Measurements from ENCODE around the gene SMG6. TPM values are rescaled to one million over a fixed set of nuclear protein-coding genes. Genes with fewer than 3 reads are reported as not detected.

Gene SMG6
- total and polyA plus RNA-seq, 2 of the 13 experiments (the other 11 are each of a cell fraction or from before 2014, with no cell fraction given), result 4.6 to 14.6 TPM

- TF ChIP-seq SNAPC4 (CRISPR knock-in tag; IDR thresholded peaks at IDR 0.05), result no peak
- peak; percentile 88 for TF ChIP-seq CTCF (CRISPR knock-in tag; IDR thresholded peaks at IDR 0.05)
- no peak; the same call in 1 of the 2 replicates for TF ChIP-seq CCDC6 (CRISPR knock-in tag; IDR thresholded peaks at IDR 0.05)
- TF ChIP-seq SMAD9 (CRISPR knock-in tag; IDR thresholded peaks at IDR 0.05), result no peak
- TF ChIP-seq ZNF576 (CRISPR knock-in tag; IDR thresholded peaks at IDR 0.05), result no peak
- TF ChIP-seq ASH2L (IDR thresholded peaks at IDR 0.05; ENCODE audit: insufficient read length, low read depth, low read length), result no peak
- no peak for TF ChIP-seq ZBED4 (CRISPR knock-in tag; IDR thresholded peaks at IDR 0.05; ENCODE audit: borderline replicate concordance)
- TF ChIP-seq IKZF5 (CRISPR knock-in tag; IDR thresholded peaks at IDR 0.05), result peak; percentile 52; the same call in 1 of the 2 replicates
- no peak for TF ChIP-seq NR3C1 (CRISPR knock-in tag; IDR thresholded peaks at IDR 0.05)
Measured at GRCh38 chr17:2053380-2054261, 250.0 kb downstream of the SMG6 start (continued).

Data from HepG2 (cell line).